HG03064 (cell line): Measurements from ENCODE around the gene SMCR8.
"Not testable (repeated sequence)": the region's sequence is repeated elsewhere in the genome, so short reads cannot be mapped to it uniquely, and the experiment has no call there.

Experiments
- ATAC-seq: cut with Tn5 transposase; IDR thresholded peaks from one replicate; pipeline ENCODE4 v1.9.1; 2021; ENCODE audit warnings: low read depth; ENCODE audit not compliant: unreplicated experiment

The SMCR8 gene

DNA sequence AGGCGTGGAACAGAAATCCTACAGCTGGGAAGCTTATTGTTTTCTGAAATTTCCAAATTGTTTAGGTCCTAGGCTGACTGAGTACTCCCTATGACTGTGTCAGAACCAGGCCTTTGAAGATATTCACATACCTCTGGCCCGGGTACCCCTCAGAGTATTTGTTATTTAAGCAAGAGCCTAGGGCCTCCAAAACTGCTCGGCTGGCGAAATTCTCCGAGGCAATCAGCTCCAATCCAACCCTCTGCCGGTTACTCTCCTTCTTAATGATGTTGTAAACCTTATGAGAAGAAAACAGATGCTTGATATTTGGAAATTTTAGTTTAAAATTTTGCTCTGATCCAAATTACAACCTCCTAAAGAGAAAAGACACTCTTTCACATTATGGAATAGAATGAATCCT lies 38.4 kb downstream of the SMCR8 start:
- ATAC-seq, result no peak

DNA sequence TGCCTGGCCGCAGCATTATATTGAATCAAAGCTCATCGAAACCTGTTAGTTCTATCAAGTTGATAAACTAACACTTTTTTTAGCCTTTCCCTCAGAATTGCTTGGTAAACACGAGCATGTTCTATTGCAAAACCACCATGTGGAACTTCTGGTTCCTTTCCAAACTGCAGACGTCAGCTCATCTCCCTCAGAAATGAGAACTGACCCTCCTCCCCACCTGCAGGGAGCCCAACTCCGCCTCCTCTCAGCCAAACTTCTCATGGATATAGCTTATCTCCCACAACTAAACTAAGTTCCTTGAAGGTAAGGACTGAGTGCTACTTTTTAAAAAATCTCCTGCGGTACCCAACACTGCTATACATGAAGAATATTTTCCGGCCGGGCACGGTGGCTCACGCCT lies 41.5 kb downstream of the SMCR8 start:
- no peak for ATAC-seq

DNA sequence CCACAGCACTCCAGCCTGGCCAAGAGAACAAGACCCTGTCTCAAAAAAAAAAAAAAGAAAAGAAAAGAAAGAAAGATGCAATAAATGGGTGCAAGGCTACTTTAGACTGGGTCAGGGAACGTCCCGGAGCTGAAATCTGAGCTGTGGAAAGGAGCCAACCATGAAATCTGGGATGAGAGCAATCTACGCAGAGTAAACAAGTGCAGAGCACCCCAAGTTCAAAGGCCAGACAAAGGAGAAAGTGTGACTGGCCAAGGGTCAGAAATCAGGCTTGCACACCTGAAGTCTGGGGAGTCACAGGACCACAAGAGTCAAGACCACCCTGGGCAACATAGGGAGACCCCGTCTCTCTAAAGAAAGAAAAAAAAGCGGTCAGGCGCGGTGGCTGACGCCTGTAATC lies 45.4 kb downstream of the SMCR8 start:
- ATAC-seq, result no peak

DNA sequence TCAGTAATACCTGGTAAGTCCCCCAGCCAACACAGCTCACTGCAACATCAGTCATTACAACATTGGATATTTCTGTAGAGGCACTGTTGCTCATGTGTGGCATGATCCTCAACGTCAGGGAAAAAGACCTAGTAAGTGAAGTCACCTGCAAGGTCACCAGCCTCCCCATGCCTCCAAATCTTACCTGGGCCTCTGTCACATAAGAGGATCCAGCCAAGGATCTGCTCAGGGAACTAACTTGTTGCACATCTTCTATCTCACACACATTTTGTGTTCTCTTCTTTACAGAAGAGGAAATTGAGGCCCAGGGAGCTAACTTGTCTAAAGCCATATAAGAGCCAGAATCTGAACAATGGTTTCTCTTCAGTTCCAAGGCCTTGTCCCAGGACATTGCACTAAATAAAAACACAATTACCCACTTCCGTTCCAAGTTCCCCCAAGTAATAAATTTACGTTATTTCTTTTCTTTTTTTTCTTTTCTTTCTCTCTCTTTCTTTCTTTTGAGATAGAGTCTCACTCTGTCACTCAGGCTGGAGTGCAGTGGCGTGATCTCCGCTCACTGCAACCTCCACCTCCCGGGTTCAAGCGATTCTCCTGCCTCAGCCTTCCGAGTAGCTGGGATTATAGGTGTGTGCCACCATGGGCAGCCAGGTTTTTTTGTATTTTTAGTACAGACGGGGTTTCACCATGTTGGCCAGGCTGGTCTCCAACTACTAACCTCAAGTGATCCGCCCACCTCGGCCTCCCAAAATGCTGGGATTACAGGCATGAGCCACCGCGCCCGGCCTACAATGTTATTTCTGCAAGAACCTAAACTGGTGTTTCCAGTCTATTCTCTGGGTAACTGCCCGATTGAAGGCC lies 47.0 kb downstream of the SMCR8 start:
- ATAC-seq, result no peak

DNA sequence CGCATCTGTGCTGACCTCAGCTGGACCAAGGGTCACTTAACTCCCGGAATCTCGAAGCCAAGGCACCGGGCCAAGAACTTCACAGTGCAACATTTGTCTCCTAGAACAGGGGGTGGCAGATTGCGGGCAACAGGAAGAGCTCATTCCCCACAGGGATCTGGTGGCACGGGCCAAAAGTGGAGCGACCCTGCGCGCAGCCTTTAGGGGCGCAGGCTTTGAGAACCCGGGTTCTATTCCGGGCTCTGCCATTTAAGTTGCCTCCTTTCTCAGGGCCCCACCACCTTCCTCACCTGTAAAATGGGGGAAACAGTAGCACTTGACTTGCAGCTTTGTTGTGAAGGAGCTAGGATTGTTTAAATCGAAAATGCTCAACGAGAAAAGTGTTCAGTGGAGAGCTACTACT lies 47.6 kb downstream of the SMCR8 start:
- no peak for ATAC-seq

DNA sequence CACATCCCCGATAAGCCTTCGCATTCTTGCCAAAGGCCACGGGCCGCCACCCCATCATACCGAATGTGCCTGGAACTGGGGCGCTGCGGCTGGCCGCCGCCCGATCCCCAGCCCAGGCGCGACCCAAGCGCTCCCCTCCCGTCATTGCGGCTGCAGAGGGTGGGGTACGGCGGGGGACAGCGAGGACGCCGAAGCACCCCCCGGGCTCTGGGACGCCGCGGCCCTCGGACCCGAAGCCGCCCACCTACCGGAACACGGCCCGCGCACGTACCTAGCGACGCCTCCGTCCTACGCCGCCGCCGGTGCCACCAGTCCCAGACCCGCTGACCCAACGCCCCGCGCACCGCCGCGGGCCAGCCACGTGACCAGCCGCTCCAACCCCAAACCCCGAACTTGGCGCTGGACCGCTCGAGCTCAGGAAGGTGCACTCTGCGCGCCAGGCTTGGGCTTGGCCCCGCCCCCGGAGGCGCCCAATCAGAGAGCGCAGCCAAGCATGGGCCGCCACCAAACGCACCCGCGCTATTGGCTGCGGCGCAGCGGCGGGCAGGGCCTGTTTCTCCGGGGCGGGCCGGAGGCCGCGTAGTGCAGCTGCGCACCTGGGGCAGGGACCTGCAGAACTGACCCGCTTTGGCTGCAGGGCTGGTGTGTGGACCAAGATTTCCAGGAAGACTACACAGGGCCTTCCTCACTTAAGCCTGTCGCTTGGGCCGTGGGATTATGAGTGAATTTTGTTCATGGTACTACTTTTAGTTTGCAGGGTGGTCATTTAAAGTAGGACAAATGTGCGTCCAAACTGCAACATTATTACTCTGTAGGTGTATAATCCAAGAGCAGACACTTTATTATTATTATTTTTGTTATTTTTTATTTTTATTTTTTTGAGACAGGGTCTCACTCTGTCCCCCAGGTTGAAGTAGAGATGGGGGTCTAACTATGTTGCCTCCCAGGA lies 48.3 kb downstream of the SMCR8 start, which contains the start of gene SHMT1:
Gene SHMT1 (minus strand): TSS at position 450 of the 949 bp plus-strand sequence. CDS start 7,569 bp downstream, outside the sequence.
- peak; percentile 91 for ATAC-seq

DNA sequence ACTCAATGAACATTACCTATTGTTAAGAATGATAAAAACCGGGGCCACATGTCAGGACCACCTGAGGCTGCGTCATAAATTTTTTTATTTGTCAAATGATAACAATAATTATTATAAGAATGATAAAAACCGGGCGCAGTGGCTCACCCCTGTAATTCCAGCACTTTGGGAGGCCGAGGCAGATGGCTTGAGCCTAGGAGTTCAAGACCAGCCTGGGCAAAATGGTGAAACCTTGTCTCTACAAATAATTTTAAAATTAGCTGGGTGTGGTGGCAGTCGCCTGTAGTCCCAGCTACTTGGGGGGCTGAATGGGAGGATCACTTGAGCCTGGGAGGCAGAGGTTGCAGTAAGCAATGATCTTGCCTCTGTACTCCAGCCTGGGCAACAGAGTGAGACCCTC lies 49.1 kb downstream of the SMCR8 start:
- no peak for ATAC-seq

DNA sequence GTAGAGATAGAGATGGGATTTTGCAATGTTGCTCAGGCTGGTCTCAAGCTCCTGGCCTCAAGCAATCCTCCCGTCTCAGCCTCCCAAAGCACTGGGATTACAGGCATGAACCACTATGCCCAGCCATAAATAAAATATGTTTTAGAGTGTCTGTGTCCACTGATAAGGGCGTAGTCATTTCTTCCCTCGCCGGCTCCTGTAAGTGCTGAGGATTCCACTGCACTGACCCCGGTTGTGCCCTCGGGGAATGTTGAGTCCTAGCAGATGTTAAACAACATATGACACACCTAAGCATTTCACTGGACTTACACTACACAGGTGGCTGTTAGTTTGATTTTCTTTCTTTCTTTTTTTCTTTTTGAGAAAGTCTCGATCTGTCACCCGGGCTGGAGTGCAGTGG lies 53.9 kb downstream of the SMCR8 start:
- ATAC-seq, result no peak

DNA sequence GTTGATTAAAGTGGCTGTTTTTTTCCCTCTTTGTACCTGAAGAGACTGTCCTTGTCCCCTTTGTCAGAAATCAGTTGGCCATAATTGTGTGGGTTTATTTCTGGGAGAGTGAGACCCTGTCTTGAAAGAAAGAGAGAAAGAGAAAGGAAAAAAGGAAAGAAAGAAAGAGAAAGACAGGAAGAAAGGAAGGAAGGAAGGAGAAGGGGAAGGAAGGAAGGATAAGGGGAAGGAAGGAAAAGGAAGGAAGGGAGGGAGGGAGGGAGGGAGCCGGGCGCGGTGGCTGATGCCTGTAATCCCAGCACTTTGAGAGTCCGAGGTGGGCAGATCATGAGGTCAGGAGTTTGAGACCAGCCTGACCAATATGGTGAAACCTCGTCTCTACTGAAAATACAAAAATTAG lies 55.7 kb downstream of the SMCR8 start:
- ATAC-seq, result no peak

DNA sequence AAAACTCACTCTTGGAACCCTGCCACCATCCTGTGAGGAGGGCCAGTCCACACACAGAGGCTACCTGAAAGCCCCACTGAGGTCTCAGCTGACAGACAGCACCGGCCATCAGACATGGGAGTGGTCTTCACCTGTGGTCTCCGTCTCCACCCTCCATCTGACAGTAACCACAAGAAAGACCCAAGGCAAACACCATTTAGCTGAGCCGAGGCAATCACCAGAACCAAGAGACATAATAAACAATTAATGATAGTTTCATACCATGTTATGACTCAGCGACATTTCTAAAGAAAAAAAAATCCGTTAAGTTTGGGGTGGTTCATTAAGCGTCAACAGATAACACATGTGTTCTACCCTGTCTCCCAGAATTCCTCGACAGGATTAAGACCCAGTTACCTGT lies 56.4 kb downstream of the SMCR8 start:
- no peak for ATAC-seq

DNA sequence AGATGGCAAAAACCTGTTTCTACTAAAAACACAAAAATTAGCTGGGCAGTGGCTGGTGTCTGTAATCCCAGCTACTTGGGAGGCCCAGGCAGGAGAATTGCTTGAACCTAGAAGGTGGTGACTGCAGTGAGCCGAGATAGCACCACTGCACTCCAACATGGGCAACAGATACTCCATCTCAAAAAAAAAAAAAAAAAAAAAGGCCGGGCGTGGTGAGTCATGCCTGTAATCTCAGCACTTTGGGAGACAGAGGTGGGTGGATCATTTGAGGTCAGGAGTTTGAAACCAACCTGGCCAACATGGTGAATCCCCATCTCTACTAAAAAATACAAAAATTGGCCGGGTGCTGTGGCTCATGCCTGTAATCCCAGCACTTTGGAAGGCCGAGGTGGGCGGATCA lies 58.1 kb downstream of the SMCR8 start:
- not testable (repeated sequence) for ATAC-seq

DNA sequence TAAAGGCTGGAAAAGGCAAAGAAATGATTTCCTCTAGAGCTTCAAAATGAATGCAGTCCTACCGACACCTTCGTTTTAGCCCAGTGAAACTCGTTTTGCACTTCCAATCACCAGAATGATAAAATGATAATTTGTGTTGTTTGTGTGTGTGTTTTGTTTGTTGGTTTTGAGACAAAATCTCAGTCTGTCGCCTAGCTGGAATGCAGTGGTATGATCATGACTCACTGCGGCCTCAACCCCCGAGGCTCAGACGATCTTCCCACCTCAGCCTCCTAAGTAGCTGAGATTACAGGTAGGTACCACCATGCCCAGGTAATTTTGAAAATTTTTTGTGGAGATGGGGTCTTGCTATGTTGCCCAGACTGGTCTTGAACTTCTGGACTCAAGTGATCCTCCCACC lies 59.1 kb downstream of the SMCR8 start:
- ATAC-seq, result no peak
